GM12864 (cell line): ENCODE measurements around the gene ARL8A.
"Not testable (repeated sequence)": the region's sequence is repeated elsewhere in the genome, so short reads cannot be mapped to it uniquely, and the experiment has no call there.

Experiments used
- DNase-seq: peaks from one replicate; pipeline ENCODE4 v3.0.0-alpha.2; 2011; ENCODE audit warnings: low read depth
- H3K4me3 ChIP-seq: 2 replicates; pipeline ENCODE4 v1.5.1; 2011; ENCODE audit warnings: mild to moderate bottlenecking, low read depth, low read length, control low read depth
- CTCF ChIP-seq: IDR thresholded peaks from 2 replicates; pipeline ENCODE4 v1.5.1; 2011; ENCODE audit warnings: low read depth, mild to moderate bottlenecking, moderate library complexity, low read length, control low read depth, inconsistent platforms; ENCODE audit errors: missing control alignments

Gene ARL8A

GRCh38 chr1:202150602-202151001, 6.1 kb upstream of the ARL8A start:
- DNase-seq, result no peak
- TF ChIP-seq CTCF, result no peak
- no peak overlapping the region for H3K4me3 ChIP-seq

GRCh38 chr1:202150187-202150586, 5.7 kb upstream of the ARL8A start:
- DNase-seq, result no peak
- TF ChIP-seq CTCF, result no peak
- no peak overlapping the region for H3K4me3 ChIP-seq

GRCh38 chr1:202149566-202149965, 5.0 kb upstream of the ARL8A start:
- no peak overlapping the region for H3K4me3 ChIP-seq
- TF ChIP-seq CTCF, result no peak
- DNase-seq, result no peak

- DNase-seq, result no peak
- no peak for TF ChIP-seq CTCF
- H3K4me3 ChIP-seq, result no peak overlapping the region
Observed at GRCh38 chr1:202148391-202148790, 3.9 kb upstream of the ARL8A start.

GRCh38 chr1:202146993-202147392, 2.5 kb upstream of the ARL8A start:
- no peak for TF ChIP-seq CTCF
- DNase-seq, result no peak
- no peak overlapping the region for H3K4me3 ChIP-seq

- DNase-seq, result no peak
- H3K4me3 ChIP-seq, result no peak overlapping the region
- TF ChIP-seq CTCF, result no peak
Observed at GRCh38 chr1:202146279-202146678, 1.7 kb upstream of the ARL8A start.

GRCh38 chr1:202145744-202146140, 1.2 kb upstream of the ARL8A start:
- DNase-seq, H3K4me3 ChIP-seq: not testable (repeated sequence)
